BJ (cell line): ENCODE results near the gene FIGNL2. TPM values are rescaled to one million over a fixed set of nuclear protein-coding genes. Genes with fewer than 3 reads are reported as not detected.

Source experiments
- CTCF ChIA-PET: fragments of 350-600 bp; formaldehyde crosslinking; extraction: SDS; loops from one replicate; lab custom pipeline; 2021; ENCODE audit warnings: antibody characterized with exemption, inconsistent platforms; lab: Yijun Ruan, JAX
- POLR2A ChIA-PET: fragments of 300-600 bp; sonication (Branson Sonifier 250); formaldehyde crosslinking; extraction: SDS; loops from one replicate; lab custom pipeline; 2021; ENCODE audit warnings: antibody characterized with exemption; lab: Charles Lee
- DNase-seq: peaks from one replicate; pipeline ENCODE4 v3.0.0-alpha.2; 2011; ENCODE audit warnings: low read depth
- H3K27me3 ChIP-seq: 2 replicates; pipeline ENCODE4 v1.6.0; 2011; ENCODE audit warnings: low read length; ENCODE audit not compliant: control insufficient read depth, insufficient read depth
- H3K36me3 ChIP-seq: 2 replicates; pipeline ENCODE4 v1.5.1; 2011; ENCODE audit warnings: low read length; ENCODE audit not compliant: control insufficient read depth, insufficient read depth
- H3K4me3 ChIP-seq: 2 replicates; pipeline ENCODE4 v1.5.1; 2011; ENCODE audit warnings: low read depth, mild to moderate bottlenecking, control low read depth, low read length
- CTCF ChIP-seq: IDR thresholded peaks from 2 replicates; pipeline ENCODE4 v1.5.1; 2011; ENCODE audit warnings: low read depth, mild to moderate bottlenecking, control low read depth, inconsistent platforms, low read length, moderate library complexity; ENCODE audit not compliant: insufficient read depth
- polyA plus RNA-seq: library from polyadenylated mRNA; depleted of rRNA; stranded (reverse); fragments of >200 nt; gene quantifications from 2 replicates; pipeline ENCODE4 v1.2.3, GENCODE V29; 2011

FIGNL2 gene
- polyA plus RNA-seq, 1 experiment, result 0.01 TPM

GRCh38 chr12:51820526-51821439 is 27.7 kb downstream of the FIGNL2 start:
- ChIA-PET POLR2A (no interaction called here), CTCF (interaction anchor here (1.3 to 1.5 kb wide), 2 partner anchors 289 to 299 kb away, joined by 3 to 4 read pairs; no protein-coding TSS in a partner anchor)
- TF ChIP-seq CTCF, result no peak
- H3K4me3 ChIP-seq, result no peak overlapping the region
- H3K27me3 ChIP-seq, result no peaks in the 10 kb centered on the region; the same call in 1 of the 2 replicates
- H3K36me3 ChIP-seq, result no peaks in the 10 kb centered on the region
- no peak for DNase-seq

- ChIA-PET CTCF (interaction anchor here (0.7 to 7.6 kb wide), 8 partner anchors 11 to 398 kb away, joined by 3 to 39 read pairs (median 4); partner anchors contain the start of gene SLC4A8), POLR2A (no interaction called here)
- no peaks in the 10 kb centered on the region; the same call in 1 of the 2 replicates for H3K27me3 ChIP-seq
- no peak for TF ChIP-seq CTCF
- H3K4me3 ChIP-seq, result no peak overlapping the region
- no peaks in the 10 kb centered on the region for H3K36me3 ChIP-seq
- no peak for DNase-seq
These were observed 28.6 kb downstream of the FIGNL2 start for GRCh38 chr12:51819736-51820525.

GRCh38 chr12:51818566-51819300 is 29.8 kb downstream of the FIGNL2 start:
- Histone ChIP-seq H3K36me3 (no peaks in the 10 kb centered on the region), H3K4me3 (no peak overlapping the region), H3K27me3 (no peaks in the 10 kb centered on the region; the same call in 1 of the 2 replicates)
- ChIA-PET CTCF (interaction anchor here (1.1 to 7.6 kb wide), 6 partner anchors 12 to 397 kb away, joined by 3 to 39 read pairs (median 4); partner anchors contain the start of gene SLC4A8), POLR2A (no interaction called here)
- TF ChIP-seq CTCF, result no peak
- DNase-seq, result peak; percentile 51

- no peaks in the 10 kb centered on the region for H3K36me3 ChIP-seq
- no peak for TF ChIP-seq CTCF
- POLR2A ChIA-PET, result no interaction called here
- no peak for DNase-seq
- no peaks in the 10 kb centered on the region for H3K27me3 ChIP-seq
- CTCF ChIA-PET, result interaction anchor here (1.1 to 7.6 kb wide), 5 partner anchors 57 to 396 kb away, joined by 4 to 39 read pairs (median 5); partner anchors contain the start of gene SLC4A8
- H3K4me3 ChIP-seq, result no peak overlapping the region
These were observed 30.4 kb downstream of the FIGNL2 start for GRCh38 chr12:51818086-51818485.
